Measurements from ENCODE around the gene BMPR1A.
"Not testable (repeated sequence)": the region's sequence is repeated elsewhere in the genome, so short reads cannot be mapped to it uniquely, and the experiment has no call there.

The BMPR1A gene

DNA sequence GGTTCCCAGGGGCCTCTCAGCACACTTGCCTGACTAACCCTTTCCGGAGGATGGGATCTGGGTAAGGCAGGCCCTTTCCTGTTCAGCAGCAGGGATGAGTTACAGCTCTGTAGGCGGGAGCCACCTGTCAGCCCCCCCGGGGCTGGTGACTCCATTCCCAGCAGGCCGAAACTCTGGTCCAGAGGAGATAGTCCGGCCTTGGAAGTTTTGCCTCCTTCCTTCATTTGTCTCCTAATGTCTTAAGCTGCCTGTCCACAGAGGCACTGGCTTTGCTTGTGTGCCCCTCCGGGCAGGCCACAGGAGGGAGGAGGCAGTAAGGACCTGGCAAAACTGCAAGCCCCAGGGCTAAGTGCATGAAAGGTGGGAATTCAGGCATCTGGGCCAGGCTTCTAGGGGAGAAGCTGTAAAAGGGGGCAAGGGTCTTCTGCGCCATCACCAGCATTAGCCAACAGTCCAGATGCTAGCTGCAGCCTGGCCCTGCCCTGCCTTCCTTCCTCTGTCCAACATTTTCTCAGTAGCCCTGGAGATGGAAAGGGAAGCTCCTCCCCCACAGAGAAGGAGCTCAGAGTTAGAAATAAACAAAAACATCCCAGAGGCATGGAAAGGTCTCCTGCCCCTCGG lies 213.1 kb downstream of the BMPR1A start:
- DNase-seq (ENCODE audit: low spot score) = no peak

DNA sequence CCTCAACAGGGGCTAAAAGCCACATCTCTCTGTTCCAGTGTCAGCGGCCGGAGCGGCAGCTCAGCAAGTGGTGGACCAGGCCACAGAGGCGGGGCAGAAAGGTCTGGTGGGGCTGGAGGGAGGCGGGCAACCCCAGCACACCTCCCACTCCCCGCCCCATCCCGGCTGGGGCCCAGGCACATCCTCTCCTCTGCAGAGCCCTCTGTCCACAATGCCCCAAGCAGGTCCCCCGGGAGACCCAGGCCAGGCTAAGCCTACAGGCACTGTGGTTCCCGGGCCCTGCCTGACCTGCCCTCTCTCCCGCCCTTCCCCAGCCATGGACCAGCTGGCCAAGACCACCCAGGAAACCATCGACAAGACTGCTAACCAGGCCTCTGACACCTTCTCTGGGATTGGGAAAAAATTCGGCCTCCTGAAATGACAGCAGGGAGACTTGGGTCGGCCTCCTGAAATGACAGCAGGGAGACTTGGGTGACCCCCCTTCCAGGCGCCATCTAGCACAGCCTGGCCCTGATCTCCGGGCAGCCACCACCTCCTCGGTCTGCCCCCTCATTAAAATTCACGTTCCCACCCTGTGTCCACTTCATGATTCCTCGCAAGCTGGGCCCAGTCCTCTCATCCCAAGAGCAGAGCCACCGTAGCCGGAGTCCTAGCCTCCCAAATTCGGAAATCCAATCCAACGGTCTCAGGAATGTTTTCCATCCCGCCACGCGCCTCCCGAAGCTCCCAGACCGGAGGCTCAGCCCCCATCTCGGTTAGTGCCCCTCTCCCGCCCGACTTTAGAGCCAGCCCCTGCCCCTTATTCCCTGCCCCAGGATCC lies 214.0 kb downstream of the BMPR1A start:
- no peak for DNase-seq (ENCODE audit: low spot score)

DNA sequence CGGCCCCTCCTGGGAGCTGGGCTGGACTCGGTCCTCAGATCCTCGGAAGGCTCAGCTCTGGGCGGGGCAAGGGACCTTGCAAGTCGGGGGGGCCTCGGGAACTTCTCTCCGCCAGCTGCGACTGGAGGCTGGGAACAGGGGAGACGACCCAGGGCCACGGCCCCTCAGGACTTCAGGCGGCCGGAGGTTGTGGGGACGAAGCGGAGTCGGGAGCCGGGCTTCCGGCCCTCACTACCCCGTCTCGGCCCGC lies 214.5 kb downstream of the BMPR1A start:
- no peak for DNase-seq (ENCODE audit: low spot score)

DNA sequence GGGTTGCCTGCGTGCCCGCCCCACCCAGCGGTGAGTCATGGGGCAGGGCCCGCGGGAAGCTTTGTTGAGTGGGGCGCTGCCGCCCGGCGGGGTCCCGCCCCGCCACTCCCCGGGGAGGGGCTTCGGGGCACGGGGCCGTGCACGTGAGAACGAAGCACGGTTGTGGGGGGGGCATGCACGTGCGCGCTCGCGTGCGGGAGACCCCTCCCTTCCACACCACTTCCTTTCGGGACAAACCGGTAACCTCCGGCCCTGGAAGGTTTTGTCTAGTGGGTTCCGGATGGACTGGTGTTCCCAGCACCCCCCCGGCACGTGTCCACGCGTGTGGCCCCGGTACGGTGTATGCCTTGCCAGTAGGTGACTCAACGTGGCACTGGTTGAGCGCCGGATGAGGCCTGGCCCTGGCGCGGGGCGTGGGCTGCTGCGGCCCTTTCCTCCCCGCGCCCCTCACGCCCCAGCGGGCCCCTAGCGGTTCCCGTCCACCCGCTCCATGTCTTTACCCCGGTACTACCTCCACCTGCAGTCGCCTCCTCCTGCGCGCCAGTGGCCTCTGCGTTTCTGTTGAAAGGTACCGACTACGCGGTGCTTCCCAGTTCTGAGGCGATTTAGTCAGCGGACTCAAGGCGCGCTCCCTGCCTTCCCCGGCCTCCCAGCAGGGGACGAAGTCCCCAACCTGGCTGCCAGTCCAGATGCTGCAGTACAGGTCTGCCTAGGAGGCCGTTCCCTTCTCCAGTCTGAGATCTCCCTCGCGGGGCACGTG lies 215.0 kb downstream of the BMPR1A start:
- no peak for DNase-seq (ENCODE audit: low spot score)

DNA sequence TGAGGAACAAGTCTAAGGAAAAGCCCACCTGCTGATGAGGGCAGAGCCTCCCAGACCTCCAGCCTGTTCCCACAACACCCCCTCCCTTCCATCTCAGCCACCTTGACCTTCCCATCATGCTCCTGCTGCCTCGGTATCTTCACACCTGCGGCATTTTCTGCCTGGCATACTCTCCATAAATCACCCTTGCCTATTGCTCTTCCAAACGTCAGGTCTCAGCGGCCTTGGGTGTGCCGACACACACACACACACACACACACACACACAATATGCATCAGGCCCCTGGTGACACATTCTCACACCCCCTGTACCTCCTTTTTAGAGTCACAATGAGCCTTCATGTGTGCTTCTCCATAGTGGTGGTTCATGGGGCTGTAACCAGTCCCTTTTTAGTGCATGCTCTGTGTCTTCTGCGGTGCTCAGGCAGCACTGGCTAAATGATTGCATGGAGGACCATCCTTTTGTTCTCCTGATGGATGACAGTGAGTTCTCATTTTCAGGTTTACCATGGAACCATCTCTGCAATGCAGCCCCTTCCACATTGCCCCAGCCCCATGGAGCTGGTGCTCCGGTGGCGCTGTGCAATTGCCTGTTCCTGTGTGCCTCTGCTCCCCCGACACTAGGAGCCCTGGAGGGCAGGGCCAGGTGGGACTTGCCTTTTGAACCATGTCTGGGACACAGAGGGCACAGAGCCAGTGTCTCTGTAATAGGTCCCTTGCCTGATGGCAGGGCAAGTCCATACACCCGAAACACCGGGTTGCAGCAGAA lies 216.4 kb downstream of the BMPR1A start:
- no peak for DNase-seq (ENCODE audit: low spot score)

DNA sequence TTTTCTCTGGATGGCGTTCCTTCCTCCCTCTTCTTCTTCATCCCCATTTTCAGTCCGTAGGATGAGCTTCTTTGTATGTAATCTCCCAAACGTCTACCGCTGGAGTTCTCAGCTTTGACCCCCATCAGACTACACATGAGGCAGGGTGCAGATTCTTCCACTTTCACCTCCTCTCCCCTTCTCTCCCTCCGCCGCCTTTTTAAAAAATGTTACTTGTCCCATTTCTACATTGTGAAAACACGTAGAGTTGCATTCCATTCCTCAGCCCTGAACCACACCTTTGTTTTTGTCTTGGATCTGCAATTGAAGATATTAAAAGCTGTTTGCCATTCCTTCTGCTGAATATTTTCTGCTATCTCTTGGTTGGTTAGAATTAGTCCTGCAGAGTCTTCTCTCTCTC lies 218.1 kb downstream of the BMPR1A start:
- DNase-seq (ENCODE audit: low spot score) = no peak

DNA sequence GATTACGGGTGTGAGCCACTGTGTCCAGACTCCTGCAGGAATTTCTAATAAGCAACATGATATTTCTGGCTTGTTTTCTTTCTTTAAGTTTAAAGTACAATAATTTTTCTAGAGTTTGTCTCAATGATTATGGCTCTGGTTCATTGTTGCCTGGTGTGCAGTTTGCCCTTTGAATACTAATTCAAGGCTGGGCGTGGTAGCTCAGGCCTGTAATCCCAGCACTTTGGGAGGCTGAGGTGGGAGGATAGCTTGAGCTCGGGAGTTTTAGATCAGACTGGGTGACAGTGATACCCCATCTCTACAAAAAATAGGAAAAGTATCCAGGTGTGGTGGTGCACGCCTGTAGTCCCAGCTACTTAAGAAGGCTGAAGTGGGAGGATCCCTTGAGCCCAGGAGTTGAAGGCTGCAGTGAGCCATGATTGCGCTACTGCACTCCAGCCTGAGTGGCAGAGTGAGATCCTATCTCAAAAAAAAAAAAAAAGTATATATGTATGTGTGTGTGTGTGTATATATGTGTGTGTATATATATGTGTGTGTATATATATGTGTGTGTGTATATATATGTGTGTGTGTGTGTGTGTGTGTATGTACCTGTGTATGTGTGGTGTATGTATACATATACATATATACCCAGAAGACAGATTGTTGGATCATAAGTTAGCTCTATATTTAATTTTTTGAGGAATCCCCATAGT lies 220.1 kb downstream of the BMPR1A start:
- DNase-seq (ENCODE audit: low spot score) = no peak

DNA sequence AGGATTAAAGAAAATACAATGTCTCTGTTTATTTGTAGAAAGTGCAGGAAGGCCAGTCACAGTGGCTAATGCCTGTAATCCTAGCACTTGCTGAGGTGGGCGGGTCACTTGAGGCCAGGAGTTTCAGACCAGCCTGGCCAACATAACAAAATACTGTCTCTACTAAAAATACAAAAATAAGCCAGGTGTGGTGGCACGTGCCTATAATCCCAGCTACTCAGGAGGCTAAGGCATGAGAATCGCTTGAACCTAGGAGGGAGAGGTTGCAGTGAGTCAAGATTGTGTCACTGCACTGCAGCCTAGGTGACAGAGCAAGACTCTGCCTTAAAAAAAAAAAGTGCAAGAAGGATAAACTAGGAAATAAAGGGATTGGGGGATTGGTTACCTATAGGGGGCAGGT lies 222.0 kb downstream of the BMPR1A start:
- DNase-seq (ENCODE audit: low spot score) = not testable (repeated sequence)

DNA sequence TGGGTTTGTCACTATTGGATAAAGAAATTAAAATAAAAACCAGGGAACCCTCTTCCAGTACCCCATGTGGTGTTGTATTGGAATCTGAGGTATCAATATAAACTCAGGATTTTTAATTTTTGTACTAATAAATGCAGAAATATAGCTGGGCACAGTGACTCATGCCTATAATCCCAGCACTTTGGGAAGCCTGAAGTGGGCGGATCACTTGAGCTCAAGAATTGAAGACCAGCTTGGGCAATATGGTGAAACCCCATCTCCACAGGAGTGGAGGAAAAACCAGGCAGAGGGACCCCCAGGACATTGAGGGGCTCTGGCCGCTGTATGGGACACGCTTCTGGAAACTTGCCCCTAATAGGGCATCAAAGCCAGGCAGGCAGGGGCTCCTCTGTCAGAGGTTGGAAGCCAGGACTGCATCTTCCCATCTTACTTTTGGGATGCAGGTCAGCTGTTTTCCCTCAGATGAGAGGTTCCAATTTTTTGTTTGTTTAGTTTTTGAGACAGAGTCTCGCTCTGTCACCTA lies 222.9 kb downstream of the BMPR1A start:
- no peak for DNase-seq (ENCODE audit: low spot score)

DNA sequence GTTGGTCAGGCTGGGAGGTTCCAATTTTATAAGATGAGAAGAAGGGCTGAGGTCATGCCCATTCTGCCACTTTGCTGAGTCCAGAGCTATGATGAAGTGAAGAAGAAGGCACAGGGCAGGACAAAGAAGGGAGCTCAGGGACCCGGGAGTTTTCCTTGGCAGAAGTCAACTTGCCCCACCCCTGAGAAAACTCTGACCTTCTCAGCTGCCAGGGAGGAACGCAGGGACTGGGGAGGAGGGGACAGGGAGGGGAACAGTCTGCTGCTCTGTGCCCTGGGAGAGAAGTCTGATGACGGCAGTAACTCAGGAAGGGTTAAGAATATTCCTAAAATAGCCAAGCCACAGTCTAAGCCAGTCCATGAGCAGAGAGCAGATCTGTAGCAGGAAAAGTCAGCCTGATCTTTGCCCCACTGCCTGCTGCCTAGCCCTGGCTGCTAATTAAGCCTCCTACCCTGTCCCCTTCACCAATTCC lies 223.6 kb downstream of the BMPR1A start:
- DNase-seq (ENCODE audit: low spot score) = no peak

DNA sequence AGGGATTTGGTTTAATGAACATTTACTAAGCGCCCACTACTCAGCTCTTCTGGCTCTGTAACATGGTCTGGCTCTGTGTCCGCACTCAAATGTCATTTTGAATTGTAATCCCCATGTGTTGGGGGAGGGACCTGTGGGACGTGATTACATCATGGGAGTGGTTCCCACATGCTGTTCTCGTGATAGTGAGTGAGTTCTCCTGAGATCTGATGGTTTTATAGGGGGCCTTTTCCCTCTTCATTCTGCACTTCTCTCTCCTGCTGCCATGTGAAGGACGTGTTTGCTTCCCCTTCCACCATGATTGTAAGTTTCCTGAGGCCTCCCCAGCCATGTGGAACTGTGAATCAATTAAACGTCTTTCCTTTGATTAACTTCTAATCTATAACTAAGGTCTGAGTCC lies 224.6 kb downstream of the BMPR1A start:
- DNase-seq (ENCODE audit: low spot score) = not testable (repeated sequence)

DNA sequence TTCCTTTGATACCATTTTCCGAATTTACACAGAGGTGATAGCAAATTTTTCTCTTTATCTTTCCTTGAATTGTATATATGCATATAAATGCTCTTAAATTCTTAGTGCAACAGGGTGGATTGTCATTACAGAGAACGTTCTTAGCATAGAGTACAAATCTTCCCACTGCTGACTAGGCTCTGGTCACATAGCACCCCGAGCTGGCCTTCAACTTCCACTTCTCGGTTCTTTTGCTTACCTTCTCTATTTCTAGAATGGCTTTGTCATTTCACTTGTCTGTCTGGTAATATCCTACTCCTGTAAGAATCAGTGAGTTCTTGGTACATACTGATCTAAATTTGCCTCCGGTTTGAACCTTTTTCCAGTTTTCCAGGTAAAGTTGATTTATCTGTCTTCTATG lies 225.3 kb downstream of the BMPR1A start:
- no peak for DNase-seq (ENCODE audit: low spot score)

Data from hematopoietic multipotent progenitor cell treated with erythropoietin and hydrocortisone succinate and interleukin-3 and kit ligand, for 17 days (in vitro differentiated cells).